Keratinocyte (primary cell): ENCODE measurements around the gene SNTG2. TPM values are rescaled to one million over a fixed set of nuclear protein-coding genes. Genes with fewer than 3 reads are reported as not detected.

Experiments
- DNase-seq: peaks from one replicate; pipeline ENCODE4 v3.0.0-alpha.2; 2011; ENCODE audit warnings: low read depth, missing footprints, low spot score
- FAIRE-seq: peaks from 2 replicates; lab custom pipeline; 2011; peaks lifted over from hg19 to GRCh38; lab: Jason Lieb, UNC
- H2AFZ ChIP-seq: 2 replicates; pipeline ENCODE4 v1.6.0; 2012; ENCODE audit warnings: low read length, control low read depth, inconsistent platforms; ENCODE audit not compliant: control insufficient read depth
- H3K27ac ChIP-seq: 2 replicates; pipeline ENCODE4 v1.5.1; 2011; ENCODE audit warnings: low read length; ENCODE audit not compliant: control insufficient read depth, insufficient read depth
- H3K27me3 ChIP-seq: 3 replicates; pipeline ENCODE4 v1.6.0; 2011; ENCODE audit warnings: low read length; ENCODE audit not compliant: control insufficient read depth, insufficient read depth; ENCODE audit errors: extremely low read depth
- H3K36me3 ChIP-seq, 2 experiments: 2 replicates in 1 of 2; 3 replicates in 1 of 2; pipeline ENCODE4 v1.5.1; 2011; ENCODE audit warnings: low read length in 2 of 2, mild to moderate bottlenecking in 1 of 2; ENCODE audit not compliant: control insufficient read depth in 2 of 2, insufficient read depth in 2 of 2; ENCODE audit errors: extremely low read depth in 1 of 2
- H3K4me1 ChIP-seq: 3 replicates; pipeline ENCODE4 v1.5.1; 2011; ENCODE audit warnings: low read length; ENCODE audit not compliant: control insufficient read depth, insufficient read depth; ENCODE audit errors: extremely low read depth
- H3K4me2 ChIP-seq: 3 replicates; pipeline ENCODE4 v1.6.0; 2011; ENCODE audit warnings: low read depth, low read length; ENCODE audit not compliant: control insufficient read depth, insufficient read depth; ENCODE audit errors: extremely low read depth
- H3K4me3 ChIP-seq, 3 experiments: fragments of 200-600 bp in 1 of 3; sonication (generic) in 1 of 3; 2 replicates in 2 of 3; 3 replicates in 1 of 3; pipeline ENCODE4 v1.5.1; 2011 to 2016; ENCODE audit warnings: low read length in 3 of 3, mild to moderate bottlenecking in 3 of 3, control low read depth in 2 of 3, inconsistent platforms in 1 of 3, low read depth in 1 of 3, mixed read lengths in 1 of 3, mixed run types in 1 of 3, moderate library complexity in 1 of 3; ENCODE audit not compliant: control insufficient read depth in 2 of 3, insufficient read depth in 2 of 3; ENCODE audit errors: extremely low read depth in 1 of 3
- H3K79me2 ChIP-seq: 2 replicates; pipeline ENCODE4 v1.6.0; 2012; ENCODE audit warnings: low read length; ENCODE audit not compliant: control insufficient read depth, insufficient read depth
- H3K9ac ChIP-seq: 3 replicates; pipeline ENCODE4 v1.6.0; 2011; ENCODE audit warnings: low read length; ENCODE audit not compliant: control insufficient read depth, insufficient read depth; ENCODE audit errors: extremely low read depth
- H3K9me1 ChIP-seq: 3 replicates; pipeline ENCODE4 v1.6.0; 2011; ENCODE audit warnings: low read length; ENCODE audit not compliant: control insufficient read depth, insufficient read depth; ENCODE audit errors: extremely low read depth
- H3K9me3 ChIP-seq: 2 replicates; pipeline ENCODE4 v1.5.1; 2012; ENCODE audit warnings: low read depth, low read length; ENCODE audit not compliant: control insufficient read depth
- H4K20me1 ChIP-seq: 3 replicates; pipeline ENCODE4 v1.6.0; 2011; ENCODE audit warnings: low read length; ENCODE audit not compliant: control insufficient read depth, insufficient read depth; ENCODE audit errors: extremely low read depth
- EZH2 ChIP-seq: IDR thresholded peaks from one replicate; pipeline ENCODE4 v1.6.1; 2012; ENCODE audit warnings: inconsistent platforms, mild to moderate bottlenecking, low read length, moderate library complexity
- dilution Hi-C: fragments of 300-500 bp; cut with MboI; formaldehyde crosslinking; loops from one replicate; pipeline ENCODE4 v1.7.0; 2020; ENCODE audit warnings: low sequenced_read_pairs; ENCODE audit not compliant: extremely low pct_ligation_motif_present
- polyA plus RNA-seq, 5 experiments: library from polyadenylated mRNA; depleted of rRNA in 3 of 5; stranded (reverse) in 3 of 5; stranded (forward) in 1 of 5; unstranded in 1 of 5; fragments of >200 nt; gene quantifications; 1 replicate in 1 of 5; 2 replicates in 3 of 5; 3 replicates in 1 of 5; pipeline versions ENCODE4 v1.2.1 to v1.2.3, GENCODE V29; 2011 to 2012; ENCODE audit warnings: missing spikeins in 2 of 5, low read depth in 1 of 5, low replicate concordance in 1 of 5
- TF ChIP-seq, protein P1 (sequence below), 3 experiments: IDR thresholded peaks in 1 of 3; conservative IDR thresholded peaks in 1 of 3; optimal IDR thresholded peaks in 1 of 3; 2 replicates in 2 of 3; 3 replicates in 1 of 3; pipeline versions ENCODE3 to v1.5.1; 2011; ENCODE audit warnings: low read length in 3 of 3, mild to moderate bottlenecking in 3 of 3, moderate library complexity in 2 of 3, control low read depth in 1 of 3, inconsistent platforms in 1 of 3; ENCODE audit not compliant: insufficient read depth in 2 of 3; ENCODE audit errors: extremely low read depth in 1 of 3

The SNTG2 gene
- polyA plus RNA-seq, 1 donor (not counting 4 experiments of a cell fraction or from before 2014, with no cell fraction given), result not detected

DNA sequence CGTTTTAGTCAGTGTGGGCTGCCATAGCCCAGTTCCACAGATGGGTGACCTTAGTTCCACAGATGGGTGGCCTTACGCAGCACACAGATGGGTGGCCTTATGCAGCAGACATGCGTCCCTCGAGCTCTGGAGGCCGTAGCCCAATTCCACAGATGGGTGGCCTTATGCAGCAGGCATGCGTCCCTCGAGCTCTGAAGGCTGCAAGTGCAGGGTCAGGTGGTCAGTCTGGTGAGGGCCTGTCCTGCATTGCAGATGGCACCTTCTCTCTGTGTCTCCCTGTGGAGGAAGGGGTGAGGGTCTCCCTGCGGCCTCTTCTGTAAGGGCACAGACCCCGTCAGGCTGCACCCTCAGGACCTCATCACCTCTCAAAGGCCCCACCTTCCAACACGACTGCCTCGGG is 273.1 kb downstream of the SNTG2 start:
- Histone ChIP-seq H2AFZ (no peak overlapping the region), H3K9me3 (peaks cover 8% of the 10 kb centered on the region), H4K20me1 (no peaks in the 10 kb centered on the region), H3K4me2 (no peak overlapping the region), H3K9ac (no peak overlapping the region), H3K79me2 (no peaks in the 10 kb centered on the region), H3K27me3 (no peaks in the 10 kb centered on the region), H3K36me3 (no peaks in the 10 kb centered on the region), H3K4me1 (no peaks in the 10 kb centered on the region), H3K27ac (no peak overlapping the region), H3K9me1 (no peaks in the 10 kb centered on the region), H3K4me3 (no peak overlapping the region)
- dilution Hi-C loops, result no loop called here
- FAIRE-seq, result no peak
- DNase-seq, result no peak
- TF ChIP-seq EZH2, result no peak
- TF ChIP-seq, protein P1, sequence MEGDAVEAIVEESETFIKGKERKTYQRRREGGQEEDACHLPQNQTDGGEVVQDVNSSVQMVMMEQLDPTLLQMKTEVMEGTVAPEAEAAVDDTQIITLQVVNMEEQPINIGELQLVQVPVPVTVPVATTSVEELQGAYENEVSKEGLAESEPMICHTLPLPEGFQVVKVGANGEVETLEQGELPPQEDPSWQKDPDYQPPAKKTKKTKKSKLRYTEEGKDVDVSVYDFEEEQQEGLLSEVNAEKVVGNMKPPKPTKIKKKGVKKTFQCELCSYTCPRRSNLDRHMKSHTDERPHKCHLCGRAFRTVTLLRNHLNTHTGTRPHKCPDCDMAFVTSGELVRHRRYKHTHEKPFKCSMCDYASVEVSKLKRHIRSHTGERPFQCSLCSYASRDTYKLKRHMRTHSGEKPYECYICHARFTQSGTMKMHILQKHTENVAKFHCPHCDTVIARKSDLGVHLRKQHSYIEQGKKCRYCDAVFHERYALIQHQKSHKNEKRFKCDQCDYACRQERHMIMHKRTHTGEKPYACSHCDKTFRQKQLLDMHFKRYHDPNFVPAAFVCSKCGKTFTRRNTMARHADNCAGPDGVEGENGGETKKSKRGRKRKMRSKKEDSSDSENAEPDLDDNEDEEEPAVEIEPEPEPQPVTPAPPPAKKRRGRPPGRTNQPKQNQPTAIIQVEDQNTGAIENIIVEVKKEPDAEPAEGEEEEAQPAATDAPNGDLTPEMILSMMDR (optimal IDR thresholded peaks at IDR 0.05 in 1 of 3, IDR thresholded peaks at IDR 0.05 in 1 of 3, conservative IDR thresholded peaks at IDR 0.05 in 1 of 3; ENCODE audit: extremely low read depth in 1 of 3, insufficient read depth in 2 of 3, low read length in 3 of 3), result no peak

DNA sequence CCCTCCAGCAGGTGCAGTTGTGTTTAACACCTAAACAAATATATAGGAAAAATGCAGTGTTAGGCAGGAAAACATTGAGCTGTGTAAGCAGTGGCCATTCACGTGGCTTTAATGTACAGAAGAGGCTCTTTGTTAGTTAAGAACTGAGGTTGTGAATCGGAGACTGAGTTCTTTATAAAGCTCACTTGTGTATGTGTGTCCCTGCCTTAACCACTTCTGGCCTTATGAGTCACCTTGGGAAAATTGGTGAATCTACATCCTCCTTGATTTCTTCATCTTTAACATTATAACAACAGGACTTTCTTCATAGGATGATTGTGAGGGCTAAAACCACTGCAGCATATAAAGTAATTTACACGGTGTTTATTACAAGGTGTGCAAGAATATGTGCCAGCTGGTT is 274.3 kb downstream of the SNTG2 start:
- TF ChIP-seq, protein P1 (optimal IDR thresholded peaks at IDR 0.05 in 1 of 3, IDR thresholded peaks at IDR 0.05 in 1 of 3, conservative IDR thresholded peaks at IDR 0.05 in 1 of 3; ENCODE audit: extremely low read depth in 1 of 3, insufficient read depth in 2 of 3, low read length in 3 of 3), result no peak
- TF ChIP-seq EZH2, result no peak
- no peaks in the 10 kb centered on the region for H3K27me3 ChIP-seq
- H3K36me3 ChIP-seq, result no peaks in the 10 kb centered on the region
- H3K4me1 ChIP-seq, result no peaks in the 10 kb centered on the region
- H3K79me2 ChIP-seq, result no peaks in the 10 kb centered on the region
- no peak overlapping the region for H3K9ac ChIP-seq
- no peak for FAIRE-seq
- no peak overlapping the region for H3K4me2 ChIP-seq
- dilution Hi-C loops, result no loop called here
- H3K9me3 ChIP-seq, result peaks cover 8% of the 10 kb centered on the region
- no peaks in the 10 kb centered on the region for H4K20me1 ChIP-seq
- H3K4me3 ChIP-seq, result no peak overlapping the region
- no peaks in the 10 kb centered on the region for H3K9me1 ChIP-seq
- no peak for DNase-seq
- H3K27ac ChIP-seq, result no peak overlapping the region
- no peak overlapping the region for H2AFZ ChIP-seq
